ENCODE measurements around the gene SMARCC1.

- TF ChIP-seq CTCF (conservative IDR thresholded peaks at IDR 0.05; ENCODE audit: low read depth, low read length) (no peak), MXI1 (IDR thresholded peaks at IDR 0.05; ENCODE audit: borderline replicate concordance, low read depth, low read length) (no peak), POLR2A (IDR thresholded peaks at IDR 0.05; ENCODE audit: low read depth, low read length) (no peak), USF2 (IDR thresholded peaks at IDR 0.05; ENCODE audit: low read depth, low read length) (no peak), FOS (IDR thresholded peaks at IDR 0.05; ENCODE audit: low read depth, low read length) (no peak), SMC3 (IDR thresholded peaks at IDR 0.05; ENCODE audit: low read depth, low read length) (no peak), RAD21 (IDR thresholded peaks at IDR 0.05; ENCODE audit: low read length) (no peak), RCOR1 (IDR thresholded peaks at IDR 0.05; ENCODE audit: insufficient replicate concordance, low read length) (no peak)
Measured at GRCh38 chr3:47612178-47612577, 169.5 kb downstream of the SMARCC1 start.
